Spleen (tissue), 13 donors: ENCODE data around the gene OR51V1. TPM values are rescaled to one million over a fixed set of nuclear protein-coding genes. Genes with fewer than 3 reads are reported as not detected.
"Not testable (repeated sequence)": the region's sequence is repeated elsewhere in the genome, so short reads cannot be mapped to it uniquely, and the experiment has no call there.

Source experiments
- DNase-seq: peaks from one replicate; pipeline ENCODE4 v3.0.0-alpha.2; 2020
- H3K27ac ChIP-seq, 8 donors: fragments of 200-600 bp; sonication (generic) in 7 of 8; 1 replicate in 4 of 8; 2 replicates in 4 of 8; pipeline versions ENCODE4 v1.5.0 to v1.8.0; 2016 to 2021; ENCODE audit warnings: inconsistent platforms in 4 of 8, mild to moderate bottlenecking in 4 of 8, moderate library complexity in 1 of 8
- H3K27me3 ChIP-seq, 7 donors: fragments of 200-600 bp; sonication (generic) in 6 of 7; replicated peaks in 1 of 7; 1 replicate in 4 of 7; 2 replicates in 3 of 7; pipeline versions ENCODE4 v1.5.0 to v1.8.0; 2016 to 2021; ENCODE audit warnings: inconsistent platforms in 3 of 7, mild to moderate bottlenecking in 1 of 7
- H3K36me3 ChIP-seq, 6 donors: fragments of 200-600 bp; sonication (generic) in 5 of 6; 1 replicate in 4 of 6; 2 replicates in 2 of 6; pipeline versions ENCODE4 v1.5.0 to v1.8.0; 2016 to 2021; ENCODE audit warnings: inconsistent platforms in 2 of 6
- H3K4me1 ChIP-seq, 6 donors: fragments of 200-600 bp; sonication (generic) in 5 of 6; 1 replicate in 3 of 6; 2 replicates in 3 of 6; pipeline versions ENCODE4 v1.5.0 to v1.8.0; 2016 to 2021; ENCODE audit warnings: inconsistent platforms in 3 of 6
- H3K4me3 ChIP-seq, 8 donors: fragments of 200-600 bp; sonication (generic) in 7 of 8; 1 replicate in 4 of 8; 2 replicates in 4 of 8; pipeline versions ENCODE4 v1.5.0 to v1.8.0; 2016 to 2021; ENCODE audit warnings: inconsistent platforms in 4 of 8, mild to moderate bottlenecking in 4 of 8, moderate library complexity in 2 of 8
- H3K9me3 ChIP-seq, 8 donors: fragments of 200-600 bp; sonication (generic) in 7 of 8; 1 replicate in 4 of 8; 2 replicates in 4 of 8; pipeline versions ENCODE4 v1.5.0 to v1.8.0; 2016 to 2021; ENCODE audit warnings: inconsistent platforms in 4 of 8
- CTCF ChIP-seq, 11 experiments: fragments of 200-600 bp in 7 of 11; fragments of 450-650 bp in 4 of 11; sonication (generic) in 4 of 11; IDR thresholded peaks in 8 of 11; conservative IDR thresholded peaks in 3 of 11; 1 replicate in 7 of 11; 2 replicates in 4 of 11; pipeline versions ENCODE4 v1.4.0 to v1.8.0; 2016 to 2021; ENCODE audit warnings: antibody characterized with exemption in 11 of 11, inconsistent platforms in 4 of 11, mild to moderate bottlenecking in 1 of 11
- POLR2A ChIP-seq, 3 donors: fragments of 450-650 bp; IDR thresholded peaks; one replicate each; pipeline ENCODE4 v1.5.1; 2017; ENCODE audit warnings: antibody characterized with exemption in 3 of 3, mild to moderate bottlenecking in 1 of 3
- POLR2AphosphoS5 ChIP-seq, 3 donors: sonication (generic); formaldehyde crosslinking; IDR thresholded peaks; one replicate each; pipeline ENCODE4 v1.5.1; 2017; ENCODE audit warnings: antibody characterized with exemption in 3 of 3
- WGBS, 5 donors: extraction: QIAGEN DNeasy Blood & Tissue Kit in 3 of 5; methylation state at CpG; one replicate each; pipeline versions ENCODE4 v1.1.5 to v1.1.7; 2013 to 2018; 5-methylcytosine and 5-hydroxymethylcytosine counted together
- intact Hi-C: fragments of 100-400 bp; cut with DNase I; formaldehyde crosslinking; loops from one replicate; pipeline ENCODE4 v1.15.0; 2023; ENCODE audit warnings: low total_unique reads
- long read RNA-seq, 2 donors: transcript quantifications; one replicate each; lab custom pipeline, GENCODE V29; 2026
- polyA plus RNA-seq, 3 donors: library from polyadenylated mRNA; stranded (reverse); fragments of 200-250 nt; gene quantifications; one replicate each; pipeline ENCODE4 v1.2.1, GENCODE V29; 2013
- total RNA-seq, 7 donors: library from RNA; depleted of rRNA in 3 of 7; stranded (reverse); fragments of >200 nt in 3 of 7; fragmentation: NEBNext Ultra II Directional in 4 of 7; extraction: Animal tissue kit (Norgen Biotek cat#: 25700) in 4 of 7; gene quantifications; one replicate each; pipeline versions ENCODE4 v1.1.0 to v1.2.1, GENCODE V29; 2016 to 2021
- donor health status: healthy with polysubstance abuse.
- donor health status: DM: no; HTN: no; CAD: no; lungs with moderate emphysema.
- donor health status: DM: no; HTN: no; CAD: no.
- donor health status: Bipolar disorder and iron deficiency.
- donor health status: healthy.
- donor health status: DM: no; HTN: no; CAD: no.
- donor health status: DM: yes; HTN: yes; CAD: no.

Gene OR51V1
- total RNA-seq (not detected), polyA plus RNA-seq (not detected)
- long read RNA-seq, donor 1 = 0 reads
- long read RNA-seq, donor 2 = 0 reads

GRCh38 chr11:5200582-5200981 is at the start of gene OR51V1:
Gene OR51V1 (minus strand): TSS chr11:5200682. CDS start chr11:5200682, 0 bp downstream.
- Histone ChIP-seq H3K27me3 (no peaks in the 10 kb centered on the region), H3K4me3 (no peak within 1 kb of the TSS), H3K4me1 (no peaks in the 10 kb centered on the region), H3K27ac (no peak within 1 kb of the TSS), H3K36me3 (no peaks in the 10 kb centered on the region), H3K9me3 (no peaks in the 10 kb centered on the region)
- no peak for TF ChIP-seq POLR2AphosphoS5 (IDR thresholded peaks at IDR 0.05)
- TF ChIP-seq POLR2A (IDR thresholded peaks at IDR 0.05) = no peak
- TF ChIP-seq CTCF (IDR thresholded peaks at IDR 0.05 in 8 of 11, conservative IDR thresholded peaks at IDR 0.05 in 3 of 11) = no peak
- intact Hi-C loops = no loop called here
- no peak for DNase-seq
- 53 to 76% (median 61%) methylated on average over 1 of the region's 1 CpG for WGBS, 5 donors

GRCh38 chr11:5249807-5250396 is 49.4 kb upstream of the OR51V1 start, which contains the start of gene HBG1:
Gene HBG1 (minus strand): TSS chr11:5249857. CDS start chr11:5249804, 53 bp downstream.
- DNase-seq, H3K27ac ChIP-seq, H3K27me3 ChIP-seq, H3K36me3 ChIP-seq, H3K4me3 ChIP-seq, intact Hi-C loops, H3K9me3 ChIP-seq, H3K4me1 ChIP-seq: not testable (repeated sequence)
- WGBS, 5 donors = 80 to 87% (median 85%) methylated on average over 3 to 4 of the region's 9 CpGs

GRCh38 chr11:5248498-5248897 is 48.0 kb upstream of the OR51V1 start:
- H3K27ac ChIP-seq, H3K9me3 ChIP-seq, DNase-seq, H3K4me3 ChIP-seq, intact Hi-C loops, H3K36me3 ChIP-seq, H3K27me3 ChIP-seq, H3K4me1 ChIP-seq: not testable (repeated sequence)
- WGBS, 5 donors = 26 to 98% (median 81%) methylated on average over 7 of the region's 7 CpGs

GRCh38 chr11:5247472-5248192 is 47.1 kb upstream of the OR51V1 start:
- no peaks in the 10 kb centered on the region for H3K9me3 ChIP-seq
- no peak for DNase-seq
- no peaks in the 10 kb centered on the region for H3K36me3 ChIP-seq
- H3K4me1 ChIP-seq = no peaks in the 10 kb centered on the region
- no peak overlapping the region for H3K27ac ChIP-seq
- no peaks in the 10 kb centered on the region for H3K27me3 ChIP-seq
- TF ChIP-seq POLR2AphosphoS5 (IDR thresholded peaks at IDR 0.05) (no peak), POLR2A (IDR thresholded peaks at IDR 0.05) (no peak), CTCF (IDR thresholded peaks at IDR 0.05 in 8 of 11, conservative IDR thresholded peaks at IDR 0.05 in 3 of 11) (no peak)
- 83 to 92% (median 86%) methylated on average over 3 of the region's 3 CpGs for WGBS, 5 donors
- intact Hi-C loops = no loop called here
- no peak overlapping the region for H3K4me3 ChIP-seq

- TF ChIP-seq POLR2AphosphoS5 (IDR thresholded peaks at IDR 0.05) (no peak), POLR2A (IDR thresholded peaks at IDR 0.05) (no peak)
- Histone ChIP-seq H3K4me1 (no peaks in the 10 kb centered on the region), H3K4me3 (no peak overlapping the region), H3K36me3 (no peaks in the 10 kb centered on the region), H3K27ac (no peak overlapping the region), H3K27me3 (no peaks in the 10 kb centered on the region), H3K9me3 (no peaks in the 10 kb centered on the region)
- DNase-seq = no peak
- intact Hi-C loops = no loop called here
- WGBS, 5 donors = 61 to 72% (median 66%) methylated on average over 6 of the region's 6 CpGs
These were observed 46.4 kb upstream of the OR51V1 start for GRCh38 chr11:5246772-5247471.
